ENCODE data around the gene CTIF.

CTIF gene

DNA sequence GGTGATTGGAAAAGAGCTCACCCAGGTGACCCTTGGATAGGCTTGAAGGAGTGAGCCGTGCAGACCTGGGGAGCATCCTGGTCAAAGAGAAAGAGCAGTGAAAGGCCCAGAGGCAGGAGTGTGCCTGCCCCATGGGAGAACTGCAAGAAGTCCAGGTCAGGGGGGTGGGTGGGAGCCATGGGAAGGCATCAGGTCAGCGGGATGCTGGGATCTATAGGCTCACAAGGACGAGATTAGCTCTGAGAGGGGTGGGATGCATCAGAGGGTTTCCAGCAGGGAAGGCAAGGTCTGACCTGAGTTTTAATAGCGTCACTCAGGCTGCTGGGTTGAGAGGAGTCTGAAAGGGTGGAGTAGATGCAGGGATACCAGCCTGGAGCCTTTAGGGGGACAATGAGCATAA is 253.3 kb downstream of the CTIF start:
- DNase-seq = no peak

DNA sequence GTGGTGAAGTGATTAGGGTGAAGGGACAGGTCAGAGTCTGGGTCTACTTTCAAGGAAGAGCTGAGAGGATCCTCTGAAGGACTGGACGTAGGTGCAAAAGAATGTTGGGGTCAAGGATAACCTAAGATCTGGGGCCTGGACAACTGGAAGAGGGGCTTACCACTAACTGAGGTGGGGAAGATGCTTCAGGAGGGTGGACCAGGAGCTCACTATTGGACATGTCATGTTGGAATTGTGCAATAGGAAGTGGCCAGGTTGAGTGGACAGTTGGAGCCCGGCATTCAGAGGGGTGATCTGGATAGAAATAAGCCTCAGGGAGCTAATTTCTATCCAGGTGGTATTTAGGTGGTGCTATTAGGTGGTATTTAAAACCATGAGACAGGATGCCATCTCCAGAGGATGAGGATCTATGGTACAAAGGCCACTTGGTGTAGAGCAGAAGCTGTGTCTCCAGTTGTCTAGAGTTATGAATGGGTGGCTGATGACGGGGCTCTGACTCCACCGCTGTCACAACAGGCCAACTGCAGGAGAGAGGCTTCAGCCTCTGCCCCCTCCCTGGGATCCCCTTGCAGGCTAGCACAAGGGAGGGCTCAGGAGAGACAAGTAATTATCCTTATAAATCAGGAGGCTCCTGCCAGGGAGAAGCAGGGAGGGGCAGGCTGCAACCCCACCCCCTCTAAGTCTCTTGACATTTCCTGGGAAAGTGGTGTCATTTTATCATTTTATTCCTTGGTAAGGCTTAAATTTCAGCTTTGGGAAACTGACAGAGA is 254.0 kb downstream of the CTIF start:
- DNase-seq = no peak

GRCh38 chr18:48794251-48794970 is 255.6 kb downstream of the CTIF start:
- DNase-seq = no peak

- no peak for DNase-seq
Observed at GRCh38 chr18:48795696-48796095, 256.9 kb downstream of the CTIF start.

DNA sequence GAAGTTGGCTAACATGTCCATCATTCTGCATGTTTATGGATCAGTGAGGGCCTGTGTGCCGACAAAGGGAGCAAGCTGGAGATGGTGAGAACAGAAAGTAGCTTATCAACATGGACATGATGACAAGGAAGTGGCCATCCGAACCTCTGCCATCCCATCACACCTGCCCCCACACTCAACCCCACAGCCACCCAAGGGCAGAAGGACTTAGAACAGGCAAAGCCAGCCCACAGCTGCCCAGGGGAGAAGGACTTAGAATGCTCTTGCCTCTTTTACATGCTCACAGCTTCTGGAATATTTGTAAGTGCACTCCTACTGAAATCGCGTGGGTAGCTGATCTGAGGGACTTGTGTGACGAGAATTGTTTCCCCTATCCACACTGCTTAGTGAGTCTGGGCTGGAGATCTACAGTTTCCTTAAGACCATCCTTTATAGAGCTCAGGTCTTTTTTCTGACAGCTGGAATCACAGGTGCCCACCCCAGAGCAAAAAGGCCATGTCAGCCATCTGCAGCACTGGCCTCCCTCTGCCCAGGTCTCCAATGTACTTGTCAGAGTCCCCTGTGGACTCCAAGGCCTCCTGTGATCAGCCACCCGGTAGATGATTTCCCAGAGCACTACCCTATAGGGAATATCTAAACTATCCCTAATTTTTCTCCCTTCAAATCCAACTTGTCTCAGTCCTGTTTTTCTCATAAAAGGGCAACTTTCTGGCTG is 257.8 kb downstream of the CTIF start:
- no peak for DNase-seq

DNA sequence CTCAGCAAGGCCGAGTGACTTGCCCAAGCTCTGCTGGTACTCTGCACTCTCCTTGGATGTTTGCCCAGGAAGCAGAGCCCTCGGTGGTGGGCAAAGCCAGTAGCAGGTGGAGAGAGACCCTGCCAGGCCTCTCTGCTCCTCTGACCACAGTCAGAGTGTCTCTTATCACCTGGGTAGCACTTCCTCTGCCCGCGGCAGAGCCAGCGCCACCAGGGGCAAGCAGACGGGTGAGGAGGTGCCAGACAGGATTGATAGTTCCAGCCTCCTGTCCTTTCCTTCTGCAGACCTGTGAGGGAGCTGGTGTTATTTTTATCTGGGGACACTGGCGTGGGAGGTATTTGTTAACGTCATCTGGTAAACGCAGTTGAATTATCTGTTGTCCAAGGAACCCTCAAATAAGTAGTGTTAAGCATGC is 259.0 kb downstream of the CTIF start:
- DNase-seq = no peak

DNA sequence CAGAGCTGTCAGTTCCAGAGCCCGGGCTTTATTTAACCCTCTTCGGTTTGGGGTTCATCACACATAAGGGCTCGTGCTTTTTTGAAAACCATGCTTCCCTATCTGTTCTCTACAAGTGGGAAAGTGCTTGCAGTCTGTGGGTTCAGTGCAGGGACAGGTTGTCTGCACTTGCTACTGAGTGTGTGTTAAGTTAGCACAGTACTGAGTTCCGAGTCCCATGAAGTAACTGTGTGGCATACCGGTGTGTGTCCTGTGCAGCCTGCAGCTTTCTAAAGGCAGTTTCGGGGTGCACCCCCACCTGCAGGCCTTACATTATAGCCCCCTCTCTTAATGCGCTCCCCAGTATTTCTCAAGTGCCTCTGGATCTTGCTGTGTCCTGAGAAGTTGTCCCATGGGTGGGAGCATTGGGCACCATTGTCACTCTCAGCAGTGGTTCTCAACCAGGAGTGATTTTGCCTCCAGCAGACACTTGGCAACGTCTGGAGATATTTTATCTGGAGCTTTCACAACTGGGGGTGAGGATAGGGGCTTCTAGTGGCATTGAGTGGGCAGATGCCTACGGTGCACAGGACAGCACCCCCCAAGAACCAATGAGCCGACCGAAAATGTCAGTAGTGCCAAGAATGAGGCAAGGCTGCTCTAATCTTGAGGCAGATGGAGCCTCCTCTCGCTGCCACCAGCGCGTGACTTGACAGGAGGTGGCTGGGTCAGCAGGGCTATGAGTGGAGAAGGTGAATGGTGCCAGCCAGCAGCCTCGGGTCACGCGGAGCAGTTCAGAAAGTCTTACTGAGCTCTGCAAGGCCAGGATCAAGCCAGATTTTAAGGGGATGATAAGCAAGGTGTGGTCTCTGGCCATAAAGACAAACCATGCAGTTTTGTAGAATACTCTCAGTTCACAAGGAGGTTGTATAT is 259.8 kb downstream of the CTIF start:
- no peak for DNase-seq

DNA sequence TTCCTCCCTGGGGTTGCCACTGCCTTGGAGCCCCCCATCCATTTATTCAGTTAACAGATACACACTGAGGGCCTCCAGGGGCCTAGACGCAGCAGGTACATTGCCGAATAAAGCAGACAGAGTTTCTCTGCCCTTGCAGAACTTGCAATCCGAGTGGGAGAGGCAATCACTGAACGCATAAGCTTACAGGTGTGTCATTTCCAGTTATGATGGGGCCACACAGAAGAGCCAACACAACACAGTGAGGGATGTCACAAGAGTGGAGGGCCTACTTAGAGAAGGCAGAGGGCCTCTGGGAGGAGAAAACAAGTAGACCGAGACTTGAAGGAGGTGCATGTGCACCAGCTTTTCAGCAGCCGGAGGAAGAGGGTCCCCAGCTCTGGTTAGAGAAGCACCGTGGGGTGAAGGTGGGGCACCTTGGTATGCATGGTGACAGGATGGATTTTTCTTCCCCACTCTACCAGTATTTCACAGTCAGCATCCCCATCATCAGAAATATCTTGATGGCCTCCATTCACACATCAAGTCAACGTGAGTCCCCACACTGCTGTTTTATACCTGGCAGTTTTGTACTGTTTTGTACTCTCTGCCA is 261.0 kb downstream of the CTIF start:
- no peak for DNase-seq

- DNase-seq = no peak
Observed at GRCh38 chr18:48800466-48800865, 261.6 kb downstream of the CTIF start.

- DNase-seq = no peak
Observed at GRCh38 chr18:48800876-48801727, 262.3 kb downstream of the CTIF start.

GRCh38 chr18:48801728-48802542 is 263.1 kb downstream of the CTIF start:
- DNase-seq = no peak

DNA sequence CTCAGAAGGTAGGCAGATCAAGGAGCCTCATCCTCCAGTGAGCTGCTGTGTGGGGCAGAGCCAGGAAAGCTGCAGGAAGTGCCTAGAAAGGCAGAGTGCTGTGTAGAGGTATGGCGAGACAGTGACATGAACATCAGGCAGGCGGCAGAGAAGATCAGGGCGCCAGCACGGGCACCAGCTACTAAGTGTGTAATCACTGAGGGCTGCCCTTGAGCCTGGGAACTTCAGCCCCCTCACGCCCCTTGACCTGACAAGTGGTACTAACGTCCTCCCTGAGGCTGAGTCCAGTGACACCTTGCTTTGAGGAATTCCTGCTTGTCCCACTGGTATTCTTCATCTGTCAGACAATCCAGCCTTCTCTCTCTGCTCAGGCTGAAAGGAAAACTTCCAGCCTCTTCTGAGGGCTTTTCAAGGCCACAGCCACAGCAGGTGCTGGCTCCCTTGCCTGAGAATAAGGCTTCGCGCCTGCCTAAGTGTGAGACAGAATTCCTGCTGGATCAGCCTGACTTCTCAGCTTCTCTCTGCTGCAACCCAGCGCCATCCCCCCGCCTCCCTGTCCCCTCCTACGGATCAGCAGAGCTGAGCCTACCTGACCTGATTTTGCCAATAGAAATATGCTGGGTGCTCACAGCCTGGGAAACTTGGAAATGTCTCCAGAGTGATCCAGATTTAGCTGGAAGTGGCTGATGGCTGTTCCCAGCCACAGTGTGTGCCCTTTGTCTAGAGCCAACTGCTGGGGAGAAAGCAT is 263.9 kb downstream of the CTIF start:
- DNase-seq = no peak

DNA sequence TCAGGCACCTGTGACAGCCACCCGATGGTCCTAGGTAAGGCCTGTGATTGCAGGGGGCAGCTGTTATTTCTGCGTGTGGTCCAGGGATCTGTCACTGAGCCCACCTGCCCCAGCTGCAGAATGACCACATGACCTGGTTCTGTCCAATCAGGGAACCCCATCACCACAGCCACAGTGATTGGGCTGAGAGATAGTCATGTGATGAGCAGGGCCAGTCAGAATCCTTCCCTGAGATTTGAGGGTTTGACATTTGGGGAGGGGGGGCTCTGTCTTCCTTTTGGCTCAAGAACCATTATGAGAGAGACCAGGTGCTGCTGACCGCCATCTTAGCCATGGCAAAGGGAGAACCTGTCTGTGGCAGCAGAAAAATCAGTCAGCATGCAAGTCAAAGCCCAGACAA is 264.7 kb downstream of the CTIF start:
- no peak for DNase-seq

DNA sequence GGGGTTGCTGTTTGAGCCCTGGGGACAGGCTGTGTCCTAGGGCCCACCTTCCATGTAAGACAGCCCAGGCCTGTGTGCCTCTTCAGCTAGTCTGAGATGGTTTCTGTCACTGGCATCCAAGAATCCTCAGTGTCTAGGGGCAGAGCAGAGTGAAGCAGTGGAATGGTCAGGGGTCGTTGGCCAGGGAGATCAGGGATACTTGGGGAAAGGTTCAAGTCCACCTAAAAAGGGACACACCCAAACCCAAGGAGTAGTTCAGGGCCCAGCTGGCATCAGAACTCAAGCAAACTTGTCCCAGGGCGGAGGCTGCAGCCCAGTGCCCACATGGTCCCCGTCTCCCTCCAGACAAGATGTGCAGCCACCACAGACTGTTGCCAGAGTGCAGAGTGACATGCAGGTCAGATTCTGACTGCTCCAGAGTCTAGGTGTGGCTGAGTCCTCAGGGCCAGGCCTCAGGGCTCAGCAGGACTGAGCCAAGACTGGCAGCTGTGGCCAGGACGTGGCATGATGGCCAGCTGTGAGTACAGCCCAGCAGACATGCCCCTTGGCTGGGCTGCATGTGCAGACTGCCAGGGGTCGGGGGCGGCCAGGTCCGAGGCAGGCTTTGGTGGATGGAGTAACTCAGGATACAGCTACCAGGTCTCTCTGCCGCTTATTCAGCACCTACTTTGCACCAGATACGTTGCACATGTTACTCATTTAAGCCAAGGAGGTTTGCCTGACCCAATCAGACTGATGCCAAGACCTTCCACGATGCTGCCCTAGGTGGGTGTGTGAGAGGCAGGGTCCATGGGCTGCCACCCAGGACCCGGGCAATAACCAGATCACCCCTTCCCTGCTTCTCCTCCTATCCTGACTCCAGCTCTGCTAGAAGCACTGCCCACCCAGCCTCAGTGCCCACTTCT is 265.4 kb downstream of the CTIF start:
- DNase-seq = no peak

- no peak for DNase-seq
Observed at GRCh38 chr18:48804856-48805610, 266.2 kb downstream of the CTIF start.

- DNase-seq = no peak
Observed at GRCh38 chr18:48805826-48806535, 267.1 kb downstream of the CTIF start.

All from fibroblast of skin of abdomen (primary cell).